Cardiac septum (tissue), 1 donor: ENCODE results near the gene PRRT3. TPM values are rescaled to one million over a fixed set of nuclear protein-coding genes. Genes with fewer than 3 reads are reported as not detected.

Source experiments
- DNase-seq: peaks from one replicate; pipeline ENCODE4 v3.0.0-alpha.2; 2020; ENCODE audit warnings: low spot score
- intact Hi-C: fragments of 100-400 bp; cut with DNase I; formaldehyde crosslinking; loops from one replicate; pipeline ENCODE4 v1.14.0; 2022
- long read RNA-seq: library from polyadenylated mRNA; unstranded; transcript quantifications from one replicate; pipeline ENCODE4 v2.0.0, GENCODE V29; 2021
- total RNA-seq: library from RNA; stranded (reverse); fragmentation: NEBNext Ultra II Directional; extraction: Animal tissue kit (Norgen Biotek cat#: 25700); gene quantifications from one replicate; pipeline ENCODE4 v1.2.1, GENCODE V29; 2021
- donor health status: DM: no; HTN: no; CAD: no.

PRRT3 gene
- total RNA-seq: 1.6 TPM
- long read RNA-seq, partial matches to known transcripts: 1 of 8 reads
- long read RNA-seq, other reads (novel, unspliced or antisense): 5 of 8 reads

GRCh38 chr3:9951962-9952805, at the start of gene PRRT3:
TSS of gene PRRT3 (minus strand) at chr3:9952408. CDS start at chr3:9950115, 2,293 bp downstream.
- DNase-seq: no peak

GRCh38 chr3:10000686-10001085, 48.5 kb upstream of the PRRT3 start:
- DNase-seq: no peak
- intact Hi-C loops: no loop called here

More at GRCh38 chr3:9951962-9952805, at the start of gene PRRT3:
- intact Hi-C loops: no loop called here

GRCh38 chr3:9994086-9994844, 42.1 kb upstream of the PRRT3 start:
- DNase-seq: no peak
- intact Hi-C loops: no loop called here

GRCh38 chr3:9986230-9986725, 34.1 kb upstream of the PRRT3 start:
- DNase-seq: no peak
- intact Hi-C loops: loop anchor here (5.0 kb wide), 1 partner anchor 41 kb away; the partner anchor contains the start of gene FANCD2

GRCh38 chr3:9980251-9980650, 28.0 kb upstream of the PRRT3 start:
- no peak for DNase-seq
- intact Hi-C loops: no loop called here

GRCh38 chr3:9978710-9979305, 26.6 kb upstream of the PRRT3 start:
- no peak for DNase-seq
- intact Hi-C loops: no loop called here

GRCh38 chr3:9976721-9977709, 24.8 kb upstream of the PRRT3 start:
- intact Hi-C loops: no loop called here
- peak; percentile 81 for DNase-seq

GRCh38 chr3:9970020-9970652, 17.9 kb upstream of the PRRT3 start:
- intact Hi-C loops: no loop called here
- no peak for DNase-seq

- DNase-seq: no peak
- intact Hi-C loops: no loop called here
These were observed 17.4 kb upstream of the PRRT3 start for GRCh38 chr3:9969632-9970019.

GRCh38 chr3:9966841-9967240, 14.6 kb upstream of the PRRT3 start:
- intact Hi-C loops: no loop called here
- no peak for DNase-seq

GRCh38 chr3:9965200-9965875, 13.1 kb upstream of the PRRT3 start:
- DNase-seq: no peak
- intact Hi-C loops: no loop called here

GRCh38 chr3:9957214-9957613, 5.0 kb upstream of the PRRT3 start:
- no peak for DNase-seq

GRCh38 chr3:9955611-9956352, 3.6 kb upstream of the PRRT3 start:
- DNase-seq: no peak
- intact Hi-C loops: no loop called here

More at GRCh38 chr3:9957214-9957613, 5.0 kb upstream of the PRRT3 start:
- intact Hi-C loops: no loop called here

- intact Hi-C loops: no loop called here
- DNase-seq: no peak
These were observed 2.9 kb upstream of the PRRT3 start for GRCh38 chr3:9955067-9955502.

GRCh38 chr3:9951598-9951961, 628 bp downstream of the PRRT3 start:
- DNase-seq: no peak
- intact Hi-C loops: no loop called here

- DNase-seq: no peak
- intact Hi-C loops: no loop called here
These were observed 1.1 kb downstream of the PRRT3 start for GRCh38 chr3:9951126-9951525.

GRCh38 chr3:9949626-9950025, 2.6 kb downstream of the PRRT3 start:
- intact Hi-C loops: no loop called here

More at GRCh38 chr3:9949626-9950025, 2.6 kb downstream of the PRRT3 start:
- no peak for DNase-seq
